Stimulated activated CD4-positive, alpha-beta T cell treated with anti-CD3 and anti-CD28 coated beads, Interleukin-4, amount 100 ng/mL, for 48 hours (primary cell): ENCODE measurements around the gene CNTN4.
"Not testable (repeated sequence)": the region's sequence is repeated elsewhere in the genome, so short reads cannot be mapped to it uniquely, and the experiment has no call there.

ENCODE experiments used
- DNase-seq, 2 donors: peaks; one replicate each; pipeline ENCODE4 v3.0.0-alpha.2; 2020; ENCODE audit warnings: low read depth in 2 of 2

CNTN4 gene

DNA sequence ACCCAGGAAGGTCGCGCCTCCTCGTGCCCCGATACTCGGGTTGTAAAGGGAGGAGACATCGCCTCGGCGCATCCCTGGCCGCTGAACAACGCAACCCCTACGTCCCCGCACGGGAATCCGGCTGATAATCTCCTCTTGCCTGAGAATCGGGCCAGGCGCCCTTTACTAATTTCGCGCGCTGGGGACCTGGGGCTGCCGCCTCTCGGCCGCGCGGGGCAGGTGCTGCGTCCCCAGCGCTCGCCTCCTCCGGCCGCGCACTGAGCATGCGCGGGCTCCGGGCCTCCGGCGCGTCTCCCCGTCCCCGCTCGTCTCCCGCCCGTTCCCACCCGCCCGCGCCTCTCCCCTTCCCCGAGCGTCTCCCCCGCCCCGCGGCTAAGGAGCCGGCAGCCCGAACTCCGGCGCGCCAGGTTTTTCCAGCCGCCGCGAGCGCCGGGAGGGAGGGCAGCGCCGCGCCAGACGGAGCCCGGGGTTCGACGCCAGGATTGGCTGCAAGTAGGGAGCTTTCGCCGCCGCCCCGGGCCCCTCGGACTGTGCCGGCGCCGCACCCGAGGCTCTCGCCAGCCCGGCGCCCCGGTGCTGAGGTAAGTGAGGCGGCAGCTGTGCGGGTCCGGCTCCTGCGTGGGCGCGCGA, at the start of gene CNTN4:
Gene CNTN4 (plus strand): TSS at position 469 of the 630 bp plus-strand sequence.
- DNase-seq: peak; percentile 4 to 17

DNA sequence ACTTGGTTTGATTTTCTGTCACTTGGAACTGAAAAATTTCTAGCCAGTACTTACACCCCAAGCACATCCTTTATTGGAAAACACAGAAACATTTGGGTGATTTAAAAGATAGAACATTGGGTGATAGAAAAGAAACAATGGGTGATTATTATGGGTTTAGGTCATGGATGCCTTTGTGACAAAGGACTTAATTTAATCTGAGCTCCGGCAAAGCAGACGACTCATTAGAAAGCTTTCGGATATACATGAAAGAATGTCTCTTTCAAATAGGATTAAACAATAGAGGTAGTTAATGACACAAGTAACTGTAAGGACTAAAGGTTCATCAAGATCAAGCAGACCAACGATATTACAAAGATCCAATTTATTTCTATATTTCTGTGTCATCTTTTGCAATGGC, 37.3 kb upstream of the CNTN4 start:
- DNase-seq: no peak

- no peak for DNase-seq
Observed at GRCh38 chr3:2071531-2071930, 27.1 kb upstream of the CNTN4 start.

- DNase-seq: no peak
Observed at GRCh38 chr3:2078821-2079220, 19.8 kb upstream of the CNTN4 start.

DNA sequence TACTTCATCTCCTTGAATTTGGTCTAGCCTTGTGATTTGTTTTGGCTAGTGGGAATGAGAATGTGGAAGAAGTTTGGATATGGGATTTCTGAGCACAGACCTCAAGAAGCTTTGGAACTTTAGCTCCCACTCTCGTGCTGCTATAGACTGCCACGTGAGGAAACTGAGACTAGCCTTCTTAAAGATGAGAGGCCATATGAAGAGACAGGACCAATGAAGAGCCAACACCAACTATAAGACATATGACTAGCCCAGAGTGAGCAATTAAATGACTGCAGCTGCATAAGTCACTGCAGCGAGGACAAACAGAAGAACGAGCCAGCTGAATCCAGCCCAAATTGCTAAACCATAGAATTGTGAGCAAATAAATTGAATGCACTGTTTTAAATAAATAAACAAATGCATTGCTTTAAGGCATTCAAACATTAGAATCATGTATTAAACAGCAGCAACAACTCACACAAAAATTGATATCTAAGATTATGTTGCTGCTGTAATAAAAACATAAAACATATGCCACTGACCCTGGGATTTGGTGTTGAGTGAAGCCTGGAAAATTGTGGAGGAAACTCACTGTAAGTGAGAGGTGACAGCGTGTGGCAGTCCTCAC, 15.7 kb upstream of the CNTN4 start:
- no peak for DNase-seq

- not testable (repeated sequence) for DNase-seq
Observed at GRCh38 chr3:2083558-2083957, 15.1 kb upstream of the CNTN4 start.

DNA sequence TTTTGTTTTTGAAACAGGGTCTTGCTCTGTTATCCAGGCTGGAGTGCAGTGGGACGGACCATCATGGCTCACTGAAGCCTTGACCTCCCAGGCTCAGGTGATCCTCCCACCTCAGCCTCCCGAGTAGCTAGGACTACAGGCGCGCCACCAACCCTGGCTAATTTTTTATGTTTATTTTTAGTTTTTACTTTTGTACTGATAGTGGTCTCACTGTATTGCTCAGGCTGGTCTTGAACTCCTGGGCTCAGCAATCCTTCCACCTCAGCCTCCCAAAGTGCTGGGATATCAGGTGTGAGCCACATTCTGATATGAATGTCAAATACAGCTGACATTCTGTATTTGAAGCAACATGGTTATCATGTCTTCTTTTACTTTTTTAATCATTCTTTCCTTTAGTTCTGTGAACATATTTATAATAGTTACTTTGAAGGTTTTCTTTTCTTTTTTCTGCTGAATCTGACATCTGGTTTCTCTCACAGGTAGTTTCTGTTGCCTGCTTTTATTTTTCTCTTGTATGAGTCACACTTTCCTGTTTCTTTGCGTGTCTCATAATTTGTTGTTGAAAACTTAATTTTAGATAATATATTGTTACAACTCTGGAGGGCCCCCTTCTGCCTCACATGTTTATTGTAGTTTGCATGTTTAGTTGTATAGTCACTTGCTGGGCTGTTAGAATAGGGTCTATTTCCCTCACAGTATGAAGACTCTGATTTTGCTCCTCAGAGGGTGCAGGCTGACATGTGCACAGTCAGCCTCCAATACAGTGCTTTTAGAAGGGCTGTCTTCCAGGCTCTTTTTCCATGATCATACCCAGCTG, 8.4 kb upstream of the CNTN4 start:
- DNase-seq: no peak

DNA sequence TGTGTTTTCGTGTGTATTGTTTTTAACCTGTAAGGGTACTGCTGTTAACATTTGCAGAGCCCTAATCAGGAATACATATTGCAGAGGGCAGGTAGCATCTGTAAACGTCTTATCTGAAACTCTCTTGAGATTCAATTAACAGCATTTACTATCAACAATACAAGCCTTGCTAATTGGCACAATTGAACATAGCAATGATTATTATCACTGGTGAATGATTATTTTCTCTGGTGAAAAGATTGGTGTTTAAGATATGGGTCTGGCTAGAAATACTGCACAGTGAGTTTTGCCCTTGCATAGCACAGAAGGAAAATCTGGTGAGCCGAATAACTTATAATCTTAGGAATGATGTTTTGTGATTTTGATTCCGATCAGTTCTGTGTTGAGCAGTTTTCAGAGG, 5.9 kb upstream of the CNTN4 start:
- no peak for DNase-seq

GRCh38 chr3:2094941-2095340, 3.7 kb upstream of the CNTN4 start:
- no peak for DNase-seq

DNA sequence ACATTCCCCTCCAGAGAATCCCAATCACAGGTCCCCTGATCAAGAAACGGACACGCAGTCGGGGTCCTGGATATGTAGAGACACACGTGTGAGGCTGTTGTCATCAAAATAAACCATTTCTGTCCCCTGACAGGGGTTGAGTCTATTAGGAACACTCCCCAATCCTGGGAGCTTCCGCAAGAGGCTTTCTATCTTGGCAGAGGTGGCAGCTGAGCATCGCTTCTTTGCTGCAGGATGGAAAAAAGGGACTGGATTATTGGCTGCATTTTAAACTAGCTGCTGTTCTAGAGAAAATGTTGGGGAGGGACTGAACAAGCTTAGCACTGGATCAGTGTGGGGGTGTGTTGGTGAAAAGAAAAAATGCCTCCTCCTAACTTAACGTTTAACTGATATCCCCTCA, 2.5 kb upstream of the CNTN4 start:
- no peak for DNase-seq

DNA sequence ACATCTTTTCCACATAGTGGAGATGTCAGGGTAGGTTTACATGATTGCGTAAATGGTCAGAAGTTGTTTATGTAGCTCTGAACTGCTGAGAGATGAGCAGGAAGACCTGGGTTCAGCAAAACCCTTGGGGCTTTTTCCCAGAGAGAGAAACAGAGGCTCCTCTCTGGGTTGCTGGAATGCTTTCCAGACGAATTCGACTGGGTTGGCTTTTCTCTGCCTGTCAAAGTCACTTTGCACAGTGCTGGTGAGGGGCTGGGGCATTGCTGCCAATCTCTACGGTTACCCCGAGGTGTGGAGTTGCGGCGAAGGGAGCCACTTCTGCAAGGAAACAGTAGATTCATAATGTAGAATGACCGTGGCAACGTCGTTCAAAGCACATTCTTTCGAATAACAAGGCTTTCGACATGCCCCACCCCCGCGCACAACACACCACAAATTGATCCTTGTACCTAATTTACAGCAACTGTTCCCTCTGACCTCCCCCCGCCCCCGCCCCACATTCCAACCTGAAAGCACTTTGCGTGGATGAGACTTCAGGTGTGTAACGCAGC, 950 bp upstream of the CNTN4 start:
- DNase-seq: no peak

DNA sequence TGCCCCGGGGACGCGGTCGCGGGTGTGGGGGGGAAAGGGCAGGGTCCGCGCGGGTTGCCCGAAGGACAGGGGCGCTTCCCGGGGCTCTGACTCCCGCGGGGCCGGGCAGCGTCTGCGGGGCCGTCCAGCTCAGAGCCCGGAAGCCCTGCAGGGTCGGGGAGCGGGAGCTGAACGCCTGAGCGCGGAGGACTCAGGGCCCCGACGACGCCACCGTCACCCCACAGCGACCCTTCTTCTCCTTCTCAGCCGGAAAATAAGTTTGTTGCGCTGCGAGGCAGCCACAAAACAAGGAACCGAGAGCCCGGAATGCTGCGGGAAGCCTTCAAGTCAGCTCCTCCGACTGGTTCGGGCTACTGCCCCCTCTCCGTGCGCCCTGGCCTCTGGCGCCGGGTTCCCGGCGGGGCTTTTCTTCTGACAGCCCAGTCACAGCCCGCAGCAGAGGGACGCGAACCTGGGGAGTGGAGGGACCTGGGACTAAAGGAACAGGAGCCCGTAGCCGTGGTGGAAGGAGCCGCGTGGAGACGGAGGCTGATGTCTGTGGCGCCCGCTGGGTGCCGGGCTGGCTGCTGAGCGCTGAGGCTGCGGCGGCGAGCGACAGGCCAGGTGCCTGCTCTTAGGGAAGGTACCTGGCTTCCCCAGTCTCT, 484 bp downstream of the CNTN4 start:
- no peak for DNase-seq

DNA sequence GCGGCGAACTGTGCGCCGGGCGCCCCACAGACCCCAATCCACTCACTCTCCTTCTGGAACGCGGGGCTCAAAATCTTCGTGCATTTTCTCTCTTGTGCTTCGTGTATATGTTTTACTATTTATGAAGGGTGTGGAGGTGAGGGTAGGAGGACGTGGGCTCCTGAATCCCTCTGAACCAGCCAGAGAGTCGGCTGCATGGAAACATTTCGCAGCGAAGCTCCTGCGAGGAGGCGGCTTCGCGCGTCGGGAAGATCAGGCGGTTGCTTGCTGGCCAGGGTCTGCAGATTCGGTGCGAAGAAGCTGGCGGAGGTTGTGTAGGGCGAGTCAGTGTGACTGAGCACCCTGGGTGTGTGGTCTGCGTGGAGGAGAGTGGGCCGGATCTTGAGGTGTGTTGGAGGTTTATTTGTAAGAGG, 1.1 kb downstream of the CNTN4 start:
- DNase-seq: no peak

DNA sequence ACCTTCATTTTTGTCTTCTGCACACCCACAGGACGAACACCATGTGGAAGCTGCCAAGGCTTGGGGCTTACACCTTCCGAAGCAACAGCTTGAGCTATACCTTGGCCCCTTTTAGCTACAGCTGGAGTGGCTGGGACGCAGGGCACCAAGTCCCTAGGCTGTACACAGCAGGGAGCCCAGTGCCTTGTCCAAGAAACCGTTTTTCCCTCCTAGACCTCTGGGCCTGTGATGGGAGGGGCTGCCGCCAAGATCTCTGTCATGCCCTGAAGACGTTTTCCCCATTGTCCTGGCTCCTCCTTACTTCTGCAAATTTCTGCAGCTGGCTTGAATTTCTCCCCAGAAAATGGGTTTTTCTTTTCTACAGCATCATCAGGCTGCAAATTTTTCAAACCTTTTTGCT, 7.8 kb downstream of the CNTN4 start:
- no peak for DNase-seq

DNA sequence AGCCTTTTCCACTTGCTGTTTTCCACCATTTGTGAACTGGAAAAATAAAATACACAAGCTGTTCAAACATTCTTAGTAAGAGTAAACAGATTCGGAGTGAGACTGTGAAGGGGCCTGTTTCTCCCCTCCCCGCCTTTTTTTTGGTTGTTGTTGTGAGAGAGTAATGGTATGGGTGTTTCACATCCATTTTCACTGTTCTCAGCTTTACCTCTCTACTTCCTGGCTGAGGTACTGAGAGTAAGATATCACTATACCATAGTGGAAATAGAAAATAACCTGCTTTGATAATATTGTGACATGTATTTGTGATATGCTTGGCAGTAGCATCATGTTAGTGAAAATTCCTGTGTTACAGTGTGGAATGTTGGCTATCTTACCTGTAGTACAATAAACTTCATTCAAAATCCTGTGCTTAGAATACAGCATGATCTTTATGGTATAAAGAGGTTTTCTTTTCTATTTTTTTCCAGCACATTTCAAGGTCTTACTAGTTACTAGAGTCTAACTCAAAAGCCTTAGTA, 12.0 kb downstream of the CNTN4 start:
- DNase-seq: no peak

GRCh38 chr3:2114617-2115275, 16.1 kb downstream of the CNTN4 start:
- DNase-seq: no peak

DNA sequence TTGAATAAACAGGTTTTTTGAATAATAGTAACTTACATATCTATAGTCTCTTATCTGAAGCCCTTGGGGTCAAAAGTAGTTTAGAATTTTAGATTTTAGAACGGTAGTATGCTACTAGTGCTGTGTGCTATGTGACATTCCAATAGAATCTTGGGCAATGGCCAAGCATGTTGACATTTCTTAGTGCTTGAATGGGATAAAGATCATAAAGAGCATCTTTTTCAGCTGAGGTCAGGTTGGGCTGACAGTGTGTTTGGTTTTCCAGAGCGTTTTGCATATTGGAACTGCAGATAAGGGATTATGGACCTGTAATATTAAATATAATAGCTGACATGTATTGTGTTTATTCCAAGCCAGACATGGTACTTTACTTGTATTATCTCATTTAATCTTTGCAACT, 32.1 kb downstream of the CNTN4 start:
- DNase-seq: no peak

DNA sequence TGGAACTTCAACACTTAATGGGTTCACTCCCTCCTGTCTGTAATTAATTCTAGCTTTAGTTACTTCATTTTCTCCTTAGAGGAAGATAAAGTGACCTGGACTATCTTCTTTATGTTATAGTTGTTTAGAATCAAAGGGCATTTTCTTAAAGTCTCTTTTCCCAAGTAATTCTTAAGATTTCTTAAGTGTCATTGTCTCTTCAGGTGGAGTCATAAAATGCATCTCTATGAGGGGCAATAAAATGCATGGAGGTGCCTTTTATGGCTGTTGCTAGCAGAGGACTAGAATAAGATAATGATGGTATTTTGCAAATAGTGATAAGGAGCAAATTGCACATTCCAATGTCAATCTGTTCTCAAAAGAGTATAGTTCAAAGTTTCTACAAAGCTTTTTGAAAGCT, 34.5 kb downstream of the CNTN4 start:
- no peak for DNase-seq

DNA sequence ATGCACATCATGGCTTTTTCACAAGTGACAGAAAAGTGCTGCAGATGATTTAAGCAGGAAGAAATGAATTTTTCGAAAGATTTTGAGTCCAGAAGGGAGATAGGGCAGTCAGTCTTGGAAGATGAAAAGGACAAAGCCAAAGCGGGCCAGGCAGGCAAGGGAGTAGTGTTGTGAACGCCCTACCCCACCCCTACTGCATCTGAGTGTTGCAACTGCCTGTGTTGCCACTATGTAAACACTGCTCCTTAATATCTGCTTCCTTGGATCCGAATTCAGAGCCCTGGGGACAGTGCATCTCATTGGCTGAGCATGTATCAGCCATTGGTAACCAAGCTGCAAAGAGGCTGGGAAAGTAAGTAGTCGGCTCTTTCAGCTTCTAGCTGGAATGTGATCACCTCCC, 39.0 kb downstream of the CNTN4 start:
- DNase-seq: no peak

DNA sequence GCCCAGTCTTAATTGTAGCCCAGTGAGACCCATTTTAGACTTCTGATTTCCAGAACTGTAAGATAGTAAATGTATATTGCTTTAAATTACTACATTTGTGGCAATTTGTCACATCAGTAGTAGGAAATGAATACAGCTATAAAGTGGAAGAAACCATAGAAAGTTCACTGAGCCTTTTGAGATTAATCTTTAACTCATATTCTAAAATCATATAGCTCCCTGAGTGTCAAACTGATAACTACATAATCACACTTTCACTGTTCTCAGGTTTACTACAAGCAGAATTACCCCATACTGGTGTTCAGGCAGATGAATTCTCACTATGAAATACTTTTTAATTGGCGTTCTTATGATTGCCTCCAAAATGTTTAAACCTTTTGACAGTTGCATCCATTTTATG, 42.8 kb downstream of the CNTN4 start:
- no peak for DNase-seq

GRCh38 chr3:2148561-2149340, 50.1 kb downstream of the CNTN4 start:
- DNase-seq: no peak
